ENCODE results near the gene ACAP2.
"Not testable (repeated sequence)": the region's sequence is repeated elsewhere in the genome, so short reads cannot be mapped to it uniquely, and the experiment has no call there.

Gene ACAP2

DNA sequence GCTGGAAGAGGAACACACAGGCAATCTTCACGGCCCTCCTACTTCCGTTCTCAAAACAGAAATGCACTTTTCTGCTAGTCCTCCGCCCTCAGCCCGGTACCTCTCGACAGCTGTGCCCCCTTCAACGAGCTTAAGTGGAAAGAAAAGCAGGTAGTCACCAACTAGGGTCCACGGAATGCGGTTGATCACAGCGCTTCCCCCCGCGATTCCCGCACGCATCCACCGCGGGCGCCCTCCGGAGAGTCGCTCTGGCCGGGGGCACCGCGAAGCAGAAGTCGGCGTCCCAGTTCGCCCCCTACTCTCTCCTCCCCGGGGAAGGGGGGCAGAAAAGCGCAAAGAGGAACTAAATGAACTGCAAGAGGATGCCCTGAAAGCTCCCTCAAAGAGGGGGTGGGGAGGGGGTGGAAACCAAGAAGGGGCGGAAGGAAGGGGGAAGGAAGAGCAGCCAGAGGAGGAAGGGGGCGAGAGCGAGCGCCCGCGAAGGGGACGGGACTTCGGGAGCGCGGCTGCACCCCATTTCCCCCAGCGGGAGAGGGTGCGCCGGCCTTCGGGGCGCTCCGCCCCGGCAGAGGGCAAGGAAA is 738 bp downstream of the ACAP2 start:
- peak; percentile 66 for DNase-seq

- no peak for DNase-seq
Observed at GRCh38 chr3:195441476-195441991, 1.3 kb downstream of the ACAP2 start.

- DNase-seq = no peak
Observed at GRCh38 chr3:195441051-195441450, 1.8 kb downstream of the ACAP2 start.

DNA sequence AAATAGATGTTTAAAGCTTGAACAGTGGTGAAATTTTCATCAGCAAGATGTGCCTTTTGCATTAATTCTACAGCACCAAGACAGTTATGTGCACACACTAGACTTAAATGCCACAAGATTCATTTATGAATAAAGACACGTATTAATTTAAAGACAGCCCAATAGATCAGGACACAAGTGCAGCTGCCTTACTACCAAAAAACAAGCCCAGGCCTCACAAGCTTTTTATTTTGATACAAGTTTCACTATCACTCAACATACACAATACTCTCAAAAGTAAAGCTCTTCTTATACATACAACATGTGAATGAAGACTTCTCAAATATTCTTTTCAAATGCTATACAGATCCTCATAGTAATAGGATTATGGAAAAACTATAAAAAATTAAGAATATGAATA is 2.4 kb downstream of the ACAP2 start:
- DNase-seq = no peak

- no peak for DNase-seq
Observed at GRCh38 chr3:195438371-195438770, 4.4 kb downstream of the ACAP2 start.

DNA sequence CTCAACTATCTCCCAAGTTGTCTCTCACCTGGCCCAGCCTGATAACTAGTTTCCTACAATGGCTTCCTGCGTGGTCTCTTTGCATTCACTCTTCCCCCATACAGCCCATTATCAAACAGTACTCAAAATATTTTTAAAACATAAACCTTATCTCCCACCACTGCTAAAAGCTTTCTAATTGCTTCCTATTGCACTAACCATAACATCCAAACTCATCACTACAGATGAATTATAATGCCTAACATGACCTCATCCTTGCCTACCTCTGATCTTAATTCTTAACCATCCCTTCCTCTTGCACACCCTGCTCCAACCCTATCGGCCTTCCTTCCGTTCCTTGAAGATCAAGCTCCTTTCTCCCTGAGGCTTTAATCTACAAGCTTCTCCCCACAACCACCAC is 17.0 kb downstream of the ACAP2 start:
- DNase-seq = no peak

DNA sequence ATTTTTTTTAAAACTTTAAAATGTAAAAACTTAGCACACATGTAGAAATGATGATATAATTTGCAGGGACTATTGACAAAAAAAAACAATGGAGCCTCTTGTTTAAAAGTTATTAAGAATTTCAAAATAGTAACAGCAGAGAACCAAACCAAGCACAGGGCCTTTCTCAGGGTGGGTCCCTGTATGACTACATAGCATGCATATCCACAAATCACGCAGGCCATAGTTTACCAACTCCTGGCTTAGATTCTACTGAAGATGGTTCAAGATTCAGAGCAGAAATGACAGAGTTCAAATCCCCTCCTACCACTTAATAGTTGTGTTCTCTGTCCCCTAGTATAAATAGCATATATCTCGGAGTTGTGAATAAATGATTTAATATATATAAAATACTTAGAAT is 19.0 kb downstream of the ACAP2 start:
- no peak for DNase-seq

GRCh38 chr3:195421400-195421799 is 21.4 kb downstream of the ACAP2 start:
- no peak for DNase-seq

DNA sequence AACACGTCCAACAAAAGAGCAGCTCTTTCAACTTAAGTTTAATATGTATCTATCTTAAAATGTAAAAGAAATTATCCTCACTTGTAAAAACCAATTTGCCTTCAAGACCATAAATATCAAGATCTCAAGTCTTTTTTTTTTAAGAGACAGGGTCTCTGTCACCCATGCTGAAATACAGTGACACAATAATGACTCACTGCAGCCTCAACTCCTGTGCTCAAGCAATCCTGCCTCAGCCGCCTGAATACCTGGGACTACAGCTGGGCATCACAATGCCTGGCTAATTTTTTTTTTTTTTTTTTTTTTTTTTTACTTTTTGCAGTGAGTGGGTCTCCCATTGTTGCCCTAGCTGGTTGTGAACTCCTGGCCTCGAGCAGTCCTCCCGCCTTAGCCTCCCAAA is 26.0 kb downstream of the ACAP2 start:
- peak; percentile 17 for DNase-seq

DNA sequence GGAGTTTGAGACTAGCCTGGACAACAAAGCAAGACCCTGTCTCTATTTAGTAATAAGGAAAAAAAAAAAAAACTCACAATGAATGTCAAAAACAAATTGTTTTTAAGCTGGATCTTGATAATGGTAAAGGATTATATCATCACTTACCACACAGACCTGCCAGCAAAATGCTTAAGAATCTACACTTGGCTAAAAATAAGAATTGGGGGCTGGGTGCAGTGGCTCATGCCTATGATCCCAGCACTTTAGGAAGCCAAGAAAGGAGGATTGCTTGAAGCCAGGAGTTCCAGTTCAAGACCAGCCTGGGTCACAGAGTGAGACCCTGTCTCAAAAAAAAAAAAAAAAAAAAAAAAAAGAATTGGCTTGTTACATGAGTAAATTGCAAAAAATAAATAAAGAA is 31.0 kb downstream of the ACAP2 start:
- DNase-seq = no peak

DNA sequence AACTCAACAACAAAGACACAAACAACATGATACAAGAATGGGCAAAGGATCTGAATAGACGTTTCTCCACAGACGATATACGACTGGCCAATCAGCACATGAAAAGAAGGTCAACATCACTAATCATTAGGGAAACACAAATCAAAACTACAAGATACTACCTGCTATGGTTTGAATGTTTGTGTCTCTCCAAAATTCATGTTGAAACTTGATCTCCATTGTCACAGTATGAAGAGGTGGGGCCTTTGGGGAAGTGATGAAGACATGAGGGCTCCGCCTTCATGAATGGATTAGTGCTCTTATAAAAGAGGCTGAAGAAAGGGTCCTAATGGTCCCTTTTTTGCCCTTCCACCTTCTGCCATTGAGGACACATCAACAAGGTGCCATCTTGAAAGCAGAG is 32.3 kb downstream of the ACAP2 start:
- no peak for DNase-seq

DNA sequence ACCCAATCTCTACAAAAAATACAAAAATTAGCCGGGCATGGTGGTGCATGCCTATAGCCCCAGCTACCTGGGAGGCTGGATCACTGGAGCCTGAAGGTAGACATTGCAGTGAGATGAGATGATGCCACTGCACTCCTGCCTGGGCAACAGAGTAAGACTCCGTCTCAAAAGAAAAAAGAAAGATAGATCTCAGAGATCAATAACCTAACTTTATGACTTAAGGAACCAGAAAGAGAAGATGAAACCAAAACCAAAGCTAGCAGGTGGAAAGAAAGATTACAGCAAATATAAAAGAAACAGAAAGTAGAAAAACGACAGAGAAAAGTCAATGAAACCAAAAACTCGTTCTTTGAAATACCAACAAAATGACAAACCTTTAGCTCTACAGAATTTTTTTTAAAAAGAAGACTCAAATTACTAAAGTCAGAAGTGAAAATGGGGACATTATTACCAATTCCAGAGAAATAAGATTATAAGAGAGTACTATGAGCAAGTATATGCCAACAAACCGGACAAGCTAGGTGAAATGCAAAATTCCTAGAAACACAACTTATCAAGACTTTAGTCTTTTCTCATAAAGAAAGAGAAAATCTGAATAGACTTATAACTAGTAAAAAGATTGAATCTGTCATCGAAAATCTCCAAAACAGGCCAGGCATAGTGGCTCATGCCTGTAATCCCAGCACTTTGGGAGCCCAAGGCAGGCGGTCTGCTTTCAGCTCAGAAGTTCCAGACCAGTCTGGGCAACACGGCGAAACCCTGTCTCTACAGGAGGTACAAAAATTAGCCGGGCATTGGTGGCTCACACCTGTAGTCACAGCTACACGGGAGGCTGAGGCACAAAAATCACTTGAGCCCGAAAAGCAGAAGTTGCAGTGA is 35.0 kb downstream of the ACAP2 start:
- DNase-seq = no peak

GRCh38 chr3:195405651-195406050 is 37.2 kb downstream of the ACAP2 start:
- no peak for DNase-seq

GRCh38 chr3:195403841-195404408 is 38.9 kb downstream of the ACAP2 start:
- no peak for DNase-seq

DNA sequence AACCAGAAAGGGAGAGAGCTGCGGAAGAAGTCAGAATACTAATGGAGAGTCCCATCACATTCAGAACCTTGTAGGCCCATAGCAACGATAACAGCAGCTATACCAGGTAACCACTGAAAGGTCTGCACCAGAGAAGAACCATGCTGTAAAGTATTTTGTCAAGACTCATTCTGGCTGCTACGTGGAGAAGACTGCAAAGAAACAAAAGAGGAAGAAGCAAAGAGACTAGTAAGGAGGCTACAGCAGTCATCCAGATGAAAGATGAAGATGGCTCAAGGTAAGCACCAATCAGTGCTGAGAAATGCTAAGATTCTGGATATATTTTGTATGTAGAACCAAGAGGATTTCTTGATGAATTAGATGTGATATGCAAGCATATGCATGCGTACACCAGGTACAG is 39.6 kb downstream of the ACAP2 start:
- DNase-seq = no peak

GRCh38 chr3:195401943-195402342 is 40.9 kb downstream of the ACAP2 start:
- DNase-seq = no peak

DNA sequence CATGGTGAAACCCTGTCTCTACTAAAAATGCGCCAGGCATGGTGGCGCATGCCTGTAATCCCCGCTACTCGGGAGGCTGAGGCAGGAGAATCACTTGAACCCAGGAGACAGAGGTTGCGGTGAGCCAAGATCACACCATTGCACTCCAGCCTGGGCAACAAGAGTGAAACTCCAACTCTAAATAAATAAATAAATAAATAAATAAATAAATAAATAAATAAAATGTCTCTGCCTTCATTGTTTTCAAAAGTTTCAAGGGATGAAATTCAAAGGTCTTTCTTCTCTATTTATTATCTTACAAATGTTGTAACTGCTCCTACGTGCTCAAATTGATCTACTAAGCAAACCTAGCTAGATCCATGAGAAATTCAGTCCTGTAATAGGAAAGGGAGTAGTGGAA is 44.4 kb downstream of the ACAP2 start:
- DNase-seq = not testable (repeated sequence)

GRCh38 chr3:195397524-195397923 is 45.3 kb downstream of the ACAP2 start:
- no peak for DNase-seq

DNA sequence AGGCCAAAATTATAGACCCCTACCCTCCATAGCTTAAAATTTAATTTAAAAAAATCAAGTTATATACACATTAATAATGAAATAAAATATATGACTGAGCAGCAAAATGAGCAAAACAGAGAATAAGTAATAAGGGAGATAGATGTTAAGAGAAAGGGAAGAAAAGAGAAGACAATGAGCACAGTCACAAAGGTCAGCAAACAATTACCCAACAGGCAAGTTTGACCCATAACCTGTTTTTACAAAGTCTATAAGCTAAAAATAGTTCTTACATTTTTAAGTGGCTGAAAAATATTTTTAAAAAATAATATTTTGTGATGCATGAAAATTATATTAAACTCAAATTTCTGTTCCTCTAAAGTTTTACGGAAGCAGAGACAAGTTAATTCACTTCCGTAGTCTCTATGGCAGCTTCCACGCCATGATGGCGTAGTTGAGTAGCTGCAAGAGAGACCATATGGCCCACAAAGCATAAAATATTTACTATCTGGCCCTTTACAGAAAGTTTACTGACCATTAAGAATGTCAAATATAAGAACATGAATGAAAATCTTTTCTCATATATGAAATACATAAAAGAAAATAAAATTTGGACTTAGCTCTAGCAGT is 47.5 kb downstream of the ACAP2 start:
- no peak for DNase-seq

DNA sequence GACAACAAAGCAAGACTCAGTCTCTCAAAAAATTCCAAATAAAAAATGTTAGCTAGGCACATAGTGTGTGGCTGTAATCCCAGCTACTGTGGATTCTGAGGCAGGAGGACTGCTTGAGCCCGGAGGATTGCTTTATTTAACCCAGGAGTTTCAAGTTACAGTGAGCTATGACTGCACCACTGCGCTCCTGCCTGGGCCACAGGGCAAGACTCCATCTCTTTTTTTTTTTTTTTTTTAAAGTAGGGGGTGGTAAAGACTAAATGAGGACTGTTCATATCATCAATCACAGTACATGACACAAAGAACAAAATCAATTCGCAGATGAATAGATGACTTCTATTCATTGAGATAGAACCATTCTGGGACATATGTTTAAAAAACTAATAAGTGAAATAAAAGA is 48.1 kb downstream of the ACAP2 start:
- DNase-seq = no peak

- no peak for DNase-seq
Observed at GRCh38 chr3:195394024-195394423, 48.8 kb downstream of the ACAP2 start.

- DNase-seq = no peak
Observed at GRCh38 chr3:195388380-195388779, 54.4 kb downstream of the ACAP2 start.

DNA sequence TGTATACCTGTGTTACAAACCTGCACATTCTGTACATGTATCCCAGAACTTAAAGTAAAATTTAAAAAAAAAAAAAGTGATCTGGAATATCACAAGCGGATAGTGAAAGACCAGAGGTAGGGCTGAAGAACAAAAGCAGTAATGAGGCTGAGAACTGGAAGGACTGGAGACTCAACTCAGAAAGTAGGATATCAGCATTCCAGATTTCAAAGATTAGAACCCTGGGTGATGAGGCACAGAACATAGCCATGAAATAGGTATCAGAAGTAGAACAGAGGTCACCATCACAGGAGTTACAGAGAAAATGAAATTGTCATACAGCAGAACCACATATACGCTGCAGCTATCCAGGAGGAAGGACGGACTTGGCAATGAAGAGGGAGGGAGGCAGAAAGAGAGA is 56.1 kb downstream of the ACAP2 start:
- DNase-seq = no peak

DNA sequence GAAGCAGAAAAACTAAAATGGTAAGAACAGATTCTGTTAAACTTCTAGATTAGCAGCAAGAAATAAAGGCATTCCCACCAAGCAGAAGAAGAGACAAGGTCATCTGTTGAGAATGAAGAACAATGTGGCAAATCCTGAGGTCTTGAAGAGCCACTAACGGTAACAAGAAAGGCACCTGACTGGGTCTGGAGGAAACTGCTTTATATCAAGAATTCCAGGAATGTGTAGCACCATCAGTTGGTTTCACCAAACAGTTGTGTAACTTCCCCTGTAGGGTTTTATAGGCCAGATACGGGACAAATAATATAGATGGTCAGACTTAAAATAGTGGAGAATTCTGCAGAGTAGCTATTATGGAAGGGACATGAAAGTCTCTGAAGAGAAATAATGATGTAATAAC is 57.3 kb downstream of the ACAP2 start:
- DNase-seq = no peak

Measured in CD4-positive, alpha-beta T cell treated with Interleukin-17A for 4 hours (primary cell).